GM12878 (cell line): ENCODE data around the gene TMEM140. TPM values are rescaled to one million over a fixed set of nuclear protein-coding genes. Genes with fewer than 3 reads are reported as not detected.

Experiments used
- ATAC-seq: fragments of 200-7000 bp; cut with Tn5 transposase; 3 replicates; pipeline ENCODE4 v1.9.1; 2020; ENCODE audit warnings: mild to moderate bottlenecking, moderate library complexity
- BruUV-seq: library from RNA; stranded (reverse); fragments of 400-500 nt; replicated peaks from 2 replicates; lab custom pipeline; 2021; lab: Mats Ljungman, UMichigan
- CTCF ChIA-PET: fragments of 300-600 bp; sonication (Branson Sonifier 250); formaldehyde crosslinking; extraction: SDS; loops from one replicate; lab custom pipeline; 2021; ENCODE audit warnings: inconsistent platforms; lab: Yijun Ruan, JAX
- POLR2A ChIA-PET: fragments of 350-600 bp; formaldehyde crosslinking; extraction: SDS; loops from one replicate; lab custom pipeline; 2021; ENCODE audit warnings: inconsistent platforms; lab: Charles Lee
- RAD21 ChIA-PET: fragments of 300-600 bp; sonication (Branson Sonifier 250); formaldehyde crosslinking; loops from one replicate; lab custom pipeline; 2023; ENCODE audit warnings: antibody characterized with exemption; ENCODE audit not compliant: unreplicated experiment; lab: Charles Lee
- SMC1A ChIA-PET: fragments of 300-600 bp; sonication (Branson Sonifier 250); formaldehyde crosslinking; loops from one replicate; lab custom pipeline; 2023; ENCODE audit not compliant: unreplicated experiment, uncharacterized antibody; lab: Charles Lee
- DNase-seq: peaks from one replicate; pipeline ENCODE4 v3.0.0-alpha.2; 2011; ENCODE audit warnings: low read depth, low spot score
- FAIRE-seq: peaks from 3 replicates; lab custom pipeline; 2011; peaks lifted over from hg19 to GRCh38; lab: Jason Lieb, UNC
- H2AFZ ChIP-seq: 2 replicates; pipeline ENCODE4 v1.6.0; 2011; ENCODE audit warnings: low read depth, low read length, control low read depth; ENCODE audit not compliant: control insufficient read depth
- H3K27ac ChIP-seq: 2 replicates; pipeline ENCODE4 v1.5.1; 2011; ENCODE audit warnings: control low read depth; ENCODE audit not compliant: control insufficient read depth, insufficient read depth
- H3K27me3 ChIP-seq, 2 experiments: replicated peaks in 1 of 2; 2 replicates each; pipeline versions ENCODE4 v1.6.0 to v1.6.1; 2011; ENCODE audit warnings: low read length in 1 of 2; ENCODE audit not compliant: control insufficient read depth in 2 of 2, insufficient read depth in 2 of 2
- H3K36me3 ChIP-seq, 2 experiments: 2 replicates each; pipeline ENCODE4 v1.5.1; 2011; ENCODE audit warnings: low read length in 1 of 2; ENCODE audit not compliant: control insufficient read depth in 2 of 2, insufficient read depth in 2 of 2
- H3K4me1 ChIP-seq: 2 replicates; pipeline ENCODE4 v1.6.1; 2011; ENCODE audit warnings: mild to moderate bottlenecking, low read length, moderate library complexity, mixed read lengths; ENCODE audit not compliant: control insufficient read depth, insufficient read depth
- H3K4me2 ChIP-seq: 2 replicates; pipeline ENCODE4 v1.6.0; 2011; ENCODE audit warnings: control low read depth; ENCODE audit not compliant: control insufficient read depth, insufficient read depth
- H3K4me3 ChIP-seq: fragments of 200-600 bp; sonication (generic); 2 replicates; pipeline ENCODE4 v1.5.1; 2016
- H3K79me2 ChIP-seq: 2 replicates; pipeline ENCODE4 v1.6.0; 2011; ENCODE audit warnings: low read length; ENCODE audit not compliant: control insufficient read depth, insufficient read depth
- H3K9ac ChIP-seq: 2 replicates; pipeline ENCODE4 v1.8.0; 2011; ENCODE audit warnings: low read length, control low read depth, mixed read lengths; ENCODE audit not compliant: control insufficient read depth, insufficient read depth
- H3K9me3 ChIP-seq: replicated peaks from 3 replicates; pipeline ENCODE4 v1.5.1; 2011; ENCODE audit warnings: mild to moderate bottlenecking, low read length; ENCODE audit not compliant: control insufficient read depth, insufficient read depth
- H4K20me1 ChIP-seq: 2 replicates; pipeline ENCODE4 v1.6.0; 2011; ENCODE audit not compliant: control insufficient read depth, insufficient read depth
- HCFC1 ChIP-seq: fragments of 150-350 bp; IDR thresholded peaks from 2 replicates; pipeline ENCODE4 v1.6.1; 2014; ENCODE audit warnings: low read length
- IRF5 ChIP-seq: fragments of 450-650 bp; IDR thresholded peaks from 2 replicates; pipeline ENCODE4 v1.6.1; 2017; ENCODE audit warnings: borderline replicate concordance
- MXI1 ChIP-seq: fragments of 150-350 bp; IDR thresholded peaks from 2 replicates; pipeline ENCODE4 v1.6.1; 2011; ENCODE audit warnings: low read depth, mild to moderate bottlenecking, inconsistent platforms, low read length, improper control_type of control experiment
- MYC ChIP-seq: IDR thresholded peaks from 2 replicates; pipeline ENCODE4 v1.6.1; 2011; ENCODE audit warnings: mild to moderate bottlenecking, low read length, moderate library complexity, inconsistent platforms; ENCODE audit not compliant: insufficient read depth, insufficient replicate concordance, insufficient read length, severe bottlenecking
- POLR2AphosphoS2 ChIP-seq: IDR thresholded peaks from 2 replicates; pipeline ENCODE4 v1.6.1; 2011; ENCODE audit warnings: low read depth, mild to moderate bottlenecking, low read length, improper control_type of control experiment, moderate library complexity
- RAD21 ChIP-seq: IDR thresholded peaks from 2 replicates; pipeline ENCODE4 v1.6.1; 2011; ENCODE audit warnings: mild to moderate bottlenecking, low read depth, low read length, moderate library complexity; ENCODE audit not compliant: insufficient read depth
- RBBP5 ChIP-seq: fragments of 200-600 bp; sonication (generic); conservative IDR thresholded peaks from 2 replicates; pipeline ENCODE4 v1.6.1; 2016
- SRF ChIP-seq, 2 experiments: IDR thresholded peaks; 2 replicates each; pipeline ENCODE4 v1.6.1; 2011; ENCODE audit warnings: low read depth in 2 of 2, low read length in 2 of 2, mild to moderate bottlenecking in 1 of 2, moderate library complexity in 1 of 2
- SUZ12 ChIP-seq: fragments of 200-600 bp; sonication (generic); IDR thresholded peaks from one replicate; pipeline ENCODE4 v1.6.1; 2018; ENCODE audit warnings: antibody characterized with exemption, mild to moderate bottlenecking; ENCODE audit not compliant: unreplicated experiment
- YY1 ChIP-seq: IDR thresholded peaks from 2 replicates; pipeline ENCODE4 v1.6.1; 2011; ENCODE audit warnings: low read depth, mild to moderate bottlenecking, low read length
- ZNF384 ChIP-seq: IDR thresholded peaks from 2 replicates; pipeline ENCODE4 v1.6.1; 2012; ENCODE audit warnings: low read depth, mild to moderate bottlenecking, low read length, improper control_type of control experiment, borderline replicate concordance
- WGBS: methylation state at CpG from one replicate; pipeline ENCODE4 v1.1.6; 2016; ENCODE audit warnings: low lambda C conversion rate; ENCODE audit not compliant: insufficient replicate concordance, insufficient coverage; ENCODE audit errors: missing lambda C conversion rate; 5-methylcytosine and 5-hydroxymethylcytosine counted together
- in situ Hi-C: fragments of 300-500 bp; cut with MboI; formaldehyde crosslinking; loops from 9 replicates; pipeline ENCODE4 v1.14.3; 2018; ENCODE audit warnings: mixed read lengths
- intact Hi-C: fragments of 100-400 bp; cut with micrococcal nuclease; formaldehyde crosslinking; loops from one replicate; pipeline ENCODE4 v1.14.2; 2022; ENCODE audit not compliant: unreplicated experiment
- polyA plus RNA-seq, 11 experiments: library from polyadenylated mRNA; depleted of rRNA in 4 of 11; unstranded in 6 of 11; stranded (reverse) in 5 of 11; fragments of >200 nt; fragmentation: Nextera tagmentation in 4 of 11; fragmentation: Illumina TruSeq in 1 of 11; extraction: Ambion mirVana in 4 of 11; extraction: Trizol in 1 of 11; gene quantifications; 1 replicate in 1 of 11; 2 replicates in 10 of 11; pipeline versions ENCODE4 v1.2.1 to v1.2.3, GENCODE V29; 2011 to 2016; ENCODE audit warnings: inconsistent platforms in 2 of 11, missing spikeins in 2 of 11, low read depth in 1 of 11
- total RNA-seq, 4 experiments: library from RNA; depleted of rRNA in 3 of 4; stranded (reverse); fragments of >200 nt in 3 of 4; fragmentation: Illumina TruSeq in 1 of 4; extraction: Trizol in 1 of 4; gene quantifications; 2 replicates each; pipeline versions ENCODE4 v1.2.1 to v1.2.3, GENCODE V29; 2013 to 2021
- TF ChIP-seq, protein P1 (sequence below): fragments of 450-650 bp; IDR thresholded peaks from 2 replicates; pipeline ENCODE4 v1.6.1; 2017; ENCODE audit warnings: mild to moderate bottlenecking, moderate library complexity
- TF ChIP-seq, protein P2 (sequence below): IDR thresholded peaks from 2 replicates; pipeline ENCODE4 v1.6.1; 2012; ENCODE audit warnings: low read depth, low read length, improper control_type of control experiment
- TF ChIP-seq, protein P3 (sequence below): IDR thresholded peaks from 2 replicates; pipeline ENCODE4 v1.6.1; 2011; ENCODE audit warnings: low read depth, mild to moderate bottlenecking, low read length, moderate library complexity, borderline replicate concordance; ENCODE audit errors: extremely low read depth

TMEM140 gene
- total and polyA plus RNA-seq, 10 of the 15 experiments (the other 5 are each of a cell fraction or from before 2014, with no cell fraction given) = 0.85 to 20.7 (median 3.3) TPM

DNA sequence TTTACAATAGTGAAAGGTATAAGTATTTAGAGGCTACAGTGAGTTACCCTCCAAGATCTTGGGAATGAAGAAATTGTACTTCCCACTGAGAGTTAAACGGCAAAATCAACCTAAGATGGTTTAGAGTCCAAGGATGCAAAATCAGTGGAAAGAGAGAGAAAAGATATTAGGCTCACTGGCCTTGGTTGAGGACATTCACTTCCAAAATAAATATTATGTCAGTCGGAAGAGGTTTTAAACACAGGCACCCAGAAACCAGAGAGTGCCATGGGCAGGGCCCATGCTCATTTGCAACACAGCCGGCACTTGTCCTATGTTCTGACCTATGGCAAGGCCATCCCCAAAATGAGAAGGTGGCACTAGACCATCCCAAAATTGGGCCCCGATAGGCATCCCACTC lies 67.3 kb downstream of the TMEM140 start:
- no peak overlapping the region for H3K9ac ChIP-seq
- no peak overlapping the region for H3K27ac ChIP-seq
- no peaks in the 10 kb centered on the region; the same call in 2 of the 3 replicates for H3K9me3 ChIP-seq
- no peak for DNase-seq
- H2AFZ ChIP-seq = no peak overlapping the region
- TF ChIP-seq ZNF384 (no peak), MXI1 (no peak), SRF (IDR thresholded peaks at IDR 0.05; ENCODE audit: low read depth in 2 of 2, low read length in 2 of 2) (no peak), HCFC1 (no peak), POLR2AphosphoS2 (no peak), SUZ12 (no peak), MYC (no peak), RAD21 (no peak), YY1 (no peak), RBBP5 (no peak), IRF5 (no peak)
- TF ChIP-seq, protein P1, sequence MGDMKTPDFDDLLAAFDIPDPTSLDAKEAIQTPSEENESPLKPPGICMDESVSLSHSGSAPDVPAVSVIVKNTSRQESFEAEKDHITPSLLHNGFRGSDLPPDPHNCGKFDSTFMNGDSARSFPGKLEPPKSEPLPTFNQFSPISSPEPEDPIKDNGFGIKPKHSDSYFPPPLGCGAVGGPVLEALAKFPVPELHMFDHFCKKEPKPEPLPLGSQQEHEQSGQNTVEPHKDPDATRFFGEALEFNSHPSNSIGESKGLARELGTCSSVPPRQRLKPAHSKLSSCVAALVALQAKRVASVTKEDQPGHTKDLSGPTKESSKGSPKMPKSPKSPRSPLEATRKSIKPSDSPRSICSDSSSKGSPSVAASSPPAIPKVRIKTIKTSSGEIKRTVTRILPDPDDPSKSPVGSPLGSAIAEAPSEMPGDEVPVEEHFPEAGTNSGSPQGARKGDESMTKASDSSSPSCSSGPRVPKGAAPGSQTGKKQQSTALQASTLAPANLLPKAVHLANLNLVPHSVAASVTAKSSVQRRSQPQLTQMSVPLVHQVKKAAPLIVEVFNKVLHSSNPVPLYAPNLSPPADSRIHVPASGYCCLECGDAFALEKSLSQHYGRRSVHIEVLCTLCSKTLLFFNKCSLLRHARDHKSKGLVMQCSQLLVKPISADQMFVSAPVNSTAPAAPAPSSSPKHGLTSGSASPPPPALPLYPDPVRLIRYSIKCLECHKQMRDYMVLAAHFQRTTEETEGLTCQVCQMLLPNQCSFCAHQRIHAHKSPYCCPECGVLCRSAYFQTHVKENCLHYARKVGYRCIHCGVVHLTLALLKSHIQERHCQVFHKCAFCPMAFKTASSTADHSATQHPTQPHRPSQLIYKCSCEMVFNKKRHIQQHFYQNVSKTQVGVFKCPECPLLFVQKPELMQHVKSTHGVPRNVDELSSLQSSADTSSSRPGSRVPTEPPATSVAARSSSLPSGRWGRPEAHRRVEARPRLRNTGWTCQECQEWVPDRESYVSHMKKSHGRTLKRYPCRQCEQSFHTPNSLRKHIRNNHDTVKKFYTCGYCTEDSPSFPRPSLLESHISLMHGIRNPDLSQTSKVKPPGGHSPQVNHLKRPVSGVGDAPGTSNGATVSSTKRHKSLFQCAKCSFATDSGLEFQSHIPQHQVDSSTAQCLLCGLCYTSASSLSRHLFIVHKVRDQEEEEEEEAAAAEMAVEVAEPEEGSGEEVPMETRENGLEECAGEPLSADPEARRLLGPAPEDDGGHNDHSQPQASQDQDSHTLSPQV = no peak
- TF ChIP-seq, protein P2, sequence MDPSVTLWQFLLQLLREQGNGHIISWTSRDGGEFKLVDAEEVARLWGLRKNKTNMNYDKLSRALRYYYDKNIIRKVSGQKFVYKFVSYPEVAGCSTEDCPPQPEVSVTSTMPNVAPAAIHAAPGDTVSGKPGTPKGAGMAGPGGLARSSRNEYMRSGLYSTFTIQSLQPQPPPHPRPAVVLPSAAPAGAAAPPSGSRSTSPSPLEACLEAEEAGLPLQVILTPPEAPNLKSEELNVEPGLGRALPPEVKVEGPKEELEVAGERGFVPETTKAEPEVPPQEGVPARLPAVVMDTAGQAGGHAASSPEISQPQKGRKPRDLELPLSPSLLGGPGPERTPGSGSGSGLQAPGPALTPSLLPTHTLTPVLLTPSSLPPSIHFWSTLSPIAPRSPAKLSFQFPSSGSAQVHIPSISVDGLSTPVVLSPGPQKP = no peak
- TF ChIP-seq, protein P3, sequence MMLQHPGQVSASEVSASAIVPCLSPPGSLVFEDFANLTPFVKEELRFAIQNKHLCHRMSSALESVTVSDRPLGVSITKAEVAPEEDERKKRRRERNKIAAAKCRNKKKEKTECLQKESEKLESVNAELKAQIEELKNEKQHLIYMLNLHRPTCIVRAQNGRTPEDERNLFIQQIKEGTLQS = no peak
- H3K4me1 ChIP-seq = peaks cover 9% of the 10 kb centered on the region
- WGBS = 97% methylated on average over 4 of the region's 4 CpGs
- H3K4me2 ChIP-seq = no peak overlapping the region
- intact Hi-C loops (no loop called here), in situ Hi-C loops (no loop called here)
- H3K36me3 ChIP-seq = no peaks in the 10 kb centered on the region
- no peaks in the 10 kb centered on the region for H3K27me3 ChIP-seq
- no peak for FAIRE-seq
- RAD21 ChIA-PET = interaction anchor here (1.5 kb wide), 1 partner anchor 25 kb away, joined by 3 read pairs; no protein-coding TSS in a partner anchor
- peaks cover 13% of the 10 kb centered on the region for H3K79me2 ChIP-seq
- BruUV-seq = no TSS peak
- H4K20me1 ChIP-seq = no peaks in the 10 kb centered on the region
- ATAC-seq = no peak
- no peak overlapping the region for H3K4me3 ChIP-seq
- CTCF ChIA-PET = interaction anchor here (0.8 to 0.9 kb wide), 2 partner anchors 21 to 45 kb away, joined by 3 to 4 read pairs; partner anchors contain the start of gene CYREN
- POLR2A ChIA-PET = no interaction called here
- SMC1A ChIA-PET = interaction anchor here (0.8 to 2.3 kb wide), 3 partner anchors 9 to 11 kb away, joined by 3 to 7 read pairs (median 6); no protein-coding TSS in a partner anchor
